SKM-1 (cell line): Measurements from ENCODE around the gene PARD6G.
"Not testable (repeated sequence)": the region's sequence is repeated elsewhere in the genome, so short reads cannot be mapped to it uniquely, and the experiment has no call there.

Experiments used
- DNase-seq: peaks from one replicate; lab custom pipeline; 2025; ENCODE audit not compliant: unreplicated experiment; lab: John Stamatoyannopoulos, UW

Gene PARD6G

GRCh38 chr18:80175451-80176204, 71.7 kb downstream of the PARD6G start:
- no peak for DNase-seq

GRCh38 chr18:80173060-80173459, 74.3 kb downstream of the PARD6G start:
- no peak for DNase-seq

GRCh38 chr18:80172056-80172455, 75.3 kb downstream of the PARD6G start:
- DNase-seq, result no peak

- no peak for DNase-seq
Measured at GRCh38 chr18:80171054-80171872, 76.1 kb downstream of the PARD6G start.

- DNase-seq, result no peak
Measured at GRCh38 chr18:80170395-80171053, 76.8 kb downstream of the PARD6G start.

GRCh38 chr18:80169607-80170006, 77.7 kb downstream of the PARD6G start:
- DNase-seq, result no peak

GRCh38 chr18:80168982-80169381, 78.3 kb downstream of the PARD6G start:
- DNase-seq, result no peak

- DNase-seq, result no peak
Measured at GRCh38 chr18:80168346-80168745, 79.0 kb downstream of the PARD6G start.

GRCh38 chr18:80167931-80168330, 79.4 kb downstream of the PARD6G start:
- DNase-seq, result no peak

GRCh38 chr18:80167331-80167730, 80.0 kb downstream of the PARD6G start:
- DNase-seq, result no peak

- DNase-seq, result no peak
Measured at GRCh38 chr18:80166725-80167124, 80.6 kb downstream of the PARD6G start.

GRCh38 chr18:80166240-80166639, 81.1 kb downstream of the PARD6G start:
- no peak for DNase-seq

GRCh38 chr18:80164727-80165355, 82.5 kb downstream of the PARD6G start:
- not testable (repeated sequence) for DNase-seq

- no peak for DNase-seq
Measured at GRCh38 chr18:80163183-80163582, 84.1 kb downstream of the PARD6G start.

GRCh38 chr18:80161781-80162417, 85.4 kb downstream of the PARD6G start:
- DNase-seq, result no peak

GRCh38 chr18:80159713-80160636, 87.3 kb downstream of the PARD6G start:
- DNase-seq, result no peak

- DNase-seq, result no peak
Measured at GRCh38 chr18:80158365-80158764, 88.9 kb downstream of the PARD6G start.

- DNase-seq, result peak; percentile 17
Measured at GRCh38 chr18:80157708-80158343, 89.5 kb downstream of the PARD6G start.

- DNase-seq, result no peak
Measured at GRCh38 chr18:80154293-80154692, 93.0 kb downstream of the PARD6G start.
